HG03558 (cell line): ENCODE measurements around the gene HAVCR2.
A peak's percentile ranks its signal among the peaks of the same experiment; 100 is the strongest.
"Not testable (repeated sequence)": the region's sequence is repeated elsewhere in the genome, so short reads cannot be mapped to it uniquely, and the experiment has no call there.

ENCODE experiments used
- ATAC-seq: cut with Tn5 transposase; IDR thresholded peaks from one replicate; pipeline ENCODE4 v1.9.1; 2021; ENCODE audit warnings: moderate number of reproducible peaks; ENCODE audit not compliant: unreplicated experiment; ENCODE audit errors: extremely low read depth

The HAVCR2 gene

DNA sequence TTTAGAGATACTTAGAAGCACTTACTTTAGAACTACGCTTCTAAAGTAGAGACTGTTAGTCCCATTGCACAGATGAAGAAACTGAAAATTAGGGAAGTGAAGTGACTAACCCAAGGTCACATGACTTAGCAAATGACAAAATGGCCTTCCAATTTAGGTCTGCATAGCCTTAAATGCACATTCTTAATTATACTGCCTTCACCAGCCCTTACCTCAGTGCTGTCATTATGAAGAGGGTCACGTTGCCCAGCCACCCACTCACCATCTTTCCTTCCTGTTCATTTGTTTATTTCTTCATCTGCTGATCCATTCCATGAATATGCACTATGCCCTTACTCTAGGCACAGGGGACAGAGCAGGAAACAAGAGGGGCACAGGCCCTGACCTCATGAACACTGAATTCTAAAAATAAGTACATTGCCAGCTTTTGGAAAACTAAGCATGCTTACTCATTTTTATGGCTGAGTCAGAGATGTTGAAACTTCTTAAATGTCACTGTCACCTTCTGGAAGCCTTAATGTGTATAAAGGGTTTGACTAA is 8.6 kb downstream of the HAVCR2 start:
- ATAC-seq = peak; percentile 59

DNA sequence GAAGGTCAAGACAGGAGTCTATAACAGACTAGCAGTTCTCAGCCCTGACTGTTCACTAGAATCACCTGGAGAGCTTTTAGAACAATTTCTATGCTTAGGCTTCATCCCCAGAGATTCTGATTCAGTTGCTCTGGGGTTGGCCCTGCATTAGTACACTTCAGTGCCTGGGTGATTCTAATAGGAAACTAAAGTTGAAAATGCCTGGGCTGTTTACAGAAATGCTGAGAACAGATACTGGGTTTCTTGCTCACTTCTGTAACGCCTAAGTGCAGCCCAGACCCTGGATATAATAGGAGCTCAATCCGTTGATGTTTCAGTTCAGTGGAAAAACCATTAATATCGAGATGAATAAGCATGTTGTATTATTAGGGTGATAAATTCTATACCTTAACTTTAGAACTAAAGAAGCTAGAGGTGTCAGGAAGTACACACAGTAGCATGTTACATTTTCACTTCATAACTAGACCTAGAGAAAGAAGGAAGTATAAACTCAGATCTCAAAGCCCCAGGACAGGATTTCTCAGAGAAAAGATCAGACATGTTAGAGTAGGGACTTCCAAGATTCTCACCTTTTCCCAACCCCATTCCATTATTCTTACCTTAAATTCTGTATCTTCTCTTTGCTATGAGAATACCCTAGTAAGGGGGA is 20.4 kb downstream of the HAVCR2 start:
- ATAC-seq = no peak

DNA sequence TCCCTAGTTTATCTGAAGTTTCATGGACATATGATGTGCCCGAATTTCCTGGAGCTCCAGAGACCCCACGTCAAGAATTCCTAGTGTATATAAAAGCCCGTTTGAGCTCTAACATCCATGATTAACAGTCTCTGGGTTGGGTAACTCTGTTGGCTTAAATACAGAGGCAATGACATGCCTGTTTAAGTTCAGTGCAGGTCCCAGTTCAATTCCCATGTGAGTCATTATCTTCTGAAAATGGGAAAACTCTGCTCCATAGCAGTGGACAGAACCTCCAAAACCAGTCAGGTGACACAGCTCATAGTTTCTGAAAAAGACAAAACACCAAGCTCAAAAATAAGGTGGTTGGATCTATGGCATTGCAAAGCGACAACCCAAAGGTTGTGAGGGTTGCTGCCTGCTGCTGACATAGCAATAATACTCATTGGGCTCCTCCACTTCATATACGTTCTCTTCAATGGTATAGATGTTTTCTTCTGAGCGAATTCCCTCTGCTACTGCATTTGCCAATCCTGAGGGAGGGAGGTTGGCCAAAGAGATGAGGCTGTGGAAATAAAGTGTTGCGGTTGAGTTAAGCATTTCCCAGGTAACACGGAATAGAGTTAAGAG is 22.0 kb downstream of the HAVCR2 start:
- no peak for ATAC-seq

DNA sequence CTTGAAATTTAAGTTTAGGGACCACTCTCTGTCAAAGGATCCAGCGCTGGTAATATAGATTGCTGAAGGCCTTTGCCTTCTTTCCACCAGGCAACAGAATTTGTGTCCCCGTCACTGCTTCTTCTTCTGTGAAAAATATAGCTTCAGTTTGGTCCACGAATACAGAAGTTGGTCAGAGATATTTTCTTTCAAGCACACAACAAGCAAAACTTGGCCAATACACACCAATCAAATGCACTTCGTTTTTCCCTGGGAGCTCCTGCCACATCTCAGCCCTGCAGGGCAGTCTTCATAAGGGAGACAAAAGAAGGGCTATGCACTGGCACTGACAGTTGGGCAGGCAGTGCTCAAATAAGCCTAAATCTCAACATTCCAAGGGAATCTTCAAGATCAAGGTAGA is 22.9 kb downstream of the HAVCR2 start:
- ATAC-seq = no peak

DNA sequence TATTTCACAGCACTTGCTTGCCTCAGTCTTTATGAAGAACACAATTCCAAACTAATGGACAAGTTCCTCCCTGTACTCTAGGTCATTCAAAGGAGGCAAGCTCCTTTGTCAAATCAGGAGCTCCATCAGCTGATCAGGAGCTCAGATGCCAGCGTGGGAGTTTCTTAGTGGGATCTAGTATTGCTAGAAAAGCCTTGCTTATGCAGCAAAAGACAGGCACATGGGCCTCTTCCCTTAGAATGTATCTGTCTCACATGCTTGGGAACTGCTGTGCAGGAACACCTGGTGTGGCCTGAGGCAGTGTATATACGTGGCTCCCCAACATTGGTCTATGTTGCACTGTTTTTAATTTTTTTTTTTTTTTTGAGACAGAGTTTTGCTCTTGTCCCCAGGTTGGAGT is 28.6 kb downstream of the HAVCR2 start:
- ATAC-seq = no peak

DNA sequence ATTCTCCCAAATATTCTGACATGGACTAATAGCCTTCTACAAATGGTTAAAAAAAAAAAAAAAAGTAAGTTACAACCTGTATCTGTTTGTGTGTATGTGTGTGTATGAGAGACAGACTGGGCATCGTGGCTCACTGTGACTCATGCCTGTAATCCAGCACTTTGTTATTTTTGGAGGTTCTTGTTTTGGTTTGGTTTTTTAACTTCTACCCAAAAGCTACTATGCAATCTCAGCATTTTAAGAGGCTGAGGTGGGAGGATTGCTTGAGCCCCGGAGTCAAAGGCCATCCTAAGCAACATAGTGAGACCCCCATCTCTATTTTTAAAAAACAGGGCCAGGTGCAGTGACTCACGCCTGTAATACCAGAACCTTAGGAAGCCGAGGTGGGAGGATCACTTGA is 32.3 kb downstream of the HAVCR2 start:
- ATAC-seq = no peak

DNA sequence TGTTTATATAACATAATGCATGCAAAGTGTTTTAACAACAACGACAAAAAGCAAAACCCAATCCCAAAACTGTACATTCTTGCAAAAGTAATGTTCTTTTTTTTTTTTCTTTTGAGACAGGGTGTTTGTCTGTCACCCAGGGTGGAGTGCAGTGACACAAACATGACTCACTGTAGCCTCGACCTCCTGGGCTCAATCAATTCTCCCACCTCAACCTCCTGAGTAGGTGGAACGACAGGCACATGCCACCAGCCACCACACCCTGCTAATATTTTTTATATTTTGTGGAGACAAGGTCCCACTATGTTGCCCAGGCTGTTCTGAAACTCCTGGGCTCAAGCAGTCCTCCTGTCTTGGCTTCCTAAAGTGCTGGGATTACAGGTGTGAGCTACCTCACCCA is 36.3 kb downstream of the HAVCR2 start:
- ATAC-seq = no peak

DNA sequence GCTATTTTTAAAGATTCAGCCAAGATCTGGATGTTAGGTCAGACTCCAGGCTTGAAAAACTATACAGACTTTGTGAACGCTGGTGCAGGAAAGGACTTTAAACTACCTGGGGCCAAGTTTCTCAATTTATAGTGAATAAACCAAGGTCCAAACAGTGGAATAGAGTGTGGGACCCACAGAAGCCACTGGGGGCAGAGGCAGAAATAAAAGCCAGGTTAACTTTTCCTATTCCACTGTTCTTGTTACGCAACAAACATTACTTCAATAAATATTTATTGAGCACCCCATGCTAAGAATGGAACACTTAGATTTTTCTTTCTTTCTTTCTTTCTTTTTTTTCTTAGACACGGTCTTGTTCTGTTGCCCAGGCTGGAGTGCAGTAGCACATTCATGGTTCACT is 38.9 kb downstream of the HAVCR2 start:
- ATAC-seq = no peak

DNA sequence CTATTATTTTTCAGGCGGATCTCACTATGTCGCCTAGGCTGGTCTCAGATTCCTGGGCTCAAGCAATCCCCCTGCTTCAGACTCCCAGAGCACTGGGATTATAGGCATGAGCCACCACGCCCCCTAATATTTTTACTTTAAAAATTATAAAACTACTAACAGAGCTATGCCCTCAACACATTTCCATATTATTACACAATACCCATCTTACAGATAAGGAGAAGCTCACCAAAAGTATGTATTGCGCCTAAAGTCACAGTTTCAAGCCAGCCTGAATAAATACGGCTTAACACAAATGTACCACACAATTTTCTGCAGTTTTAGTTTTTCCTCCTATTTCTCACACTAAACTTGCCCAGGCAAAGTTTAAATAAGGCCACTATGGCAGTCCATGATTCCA is 40.1 kb downstream of the HAVCR2 start:
- ATAC-seq = no peak

DNA sequence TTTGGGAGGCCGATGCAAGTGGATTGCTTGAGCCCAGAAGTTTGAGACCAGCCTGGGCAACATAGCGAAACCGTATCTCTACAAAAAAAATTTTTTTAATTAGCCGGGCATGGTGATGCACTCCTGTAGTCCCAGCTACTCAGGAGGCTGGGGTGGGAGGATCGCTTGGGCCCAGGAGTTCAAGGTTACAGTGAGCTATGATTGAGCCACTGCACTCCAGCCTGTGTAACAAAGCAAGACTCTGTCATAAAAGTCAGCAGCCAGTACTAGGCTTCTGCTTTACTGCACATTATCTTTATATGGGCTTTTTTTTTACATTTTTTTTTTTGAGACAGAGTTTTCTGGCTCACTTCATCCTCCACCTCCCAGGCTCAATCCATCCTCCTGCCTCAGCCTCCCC is 40.5 kb downstream of the HAVCR2 start:
- no peak for ATAC-seq

DNA sequence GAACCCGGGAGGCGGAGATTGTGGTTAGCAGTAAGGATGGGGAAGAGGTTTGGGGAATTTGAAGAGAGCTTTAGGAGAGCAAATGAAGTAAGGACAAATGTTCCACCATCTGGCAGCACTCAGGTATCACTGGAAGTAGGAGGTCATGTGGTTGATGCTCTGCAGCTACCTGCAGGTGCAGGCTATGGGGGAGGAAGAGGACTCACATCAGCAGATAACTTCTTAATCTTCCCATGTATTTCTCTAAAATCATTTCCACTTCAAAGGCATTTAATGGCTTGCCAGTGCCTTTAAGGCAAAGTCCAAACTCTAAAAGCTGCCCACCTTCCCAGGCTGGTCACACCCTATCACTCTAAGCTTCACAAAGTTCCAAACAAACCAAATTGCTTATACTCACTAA is 41.8 kb downstream of the HAVCR2 start:
- no peak for ATAC-seq

DNA sequence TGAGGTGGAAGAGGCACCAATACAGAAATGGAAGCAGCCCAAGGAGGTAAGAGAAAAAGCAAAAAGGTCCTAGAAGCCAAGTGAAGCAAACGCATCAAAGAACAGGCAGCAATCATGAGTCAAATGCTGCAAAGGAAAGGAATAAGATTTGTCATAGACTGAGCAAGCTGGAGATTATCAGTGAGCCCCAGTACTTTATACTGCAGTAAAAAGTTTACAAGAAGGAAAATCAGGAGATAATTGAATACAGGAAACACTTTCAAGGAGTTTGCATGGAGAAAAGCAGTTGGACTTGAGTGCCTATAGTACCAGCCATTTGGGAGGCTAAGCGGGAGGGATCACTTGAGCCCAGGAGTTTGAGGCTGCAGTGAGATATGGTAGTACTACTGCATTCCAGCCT is 42.8 kb downstream of the HAVCR2 start:
- no peak for ATAC-seq

DNA sequence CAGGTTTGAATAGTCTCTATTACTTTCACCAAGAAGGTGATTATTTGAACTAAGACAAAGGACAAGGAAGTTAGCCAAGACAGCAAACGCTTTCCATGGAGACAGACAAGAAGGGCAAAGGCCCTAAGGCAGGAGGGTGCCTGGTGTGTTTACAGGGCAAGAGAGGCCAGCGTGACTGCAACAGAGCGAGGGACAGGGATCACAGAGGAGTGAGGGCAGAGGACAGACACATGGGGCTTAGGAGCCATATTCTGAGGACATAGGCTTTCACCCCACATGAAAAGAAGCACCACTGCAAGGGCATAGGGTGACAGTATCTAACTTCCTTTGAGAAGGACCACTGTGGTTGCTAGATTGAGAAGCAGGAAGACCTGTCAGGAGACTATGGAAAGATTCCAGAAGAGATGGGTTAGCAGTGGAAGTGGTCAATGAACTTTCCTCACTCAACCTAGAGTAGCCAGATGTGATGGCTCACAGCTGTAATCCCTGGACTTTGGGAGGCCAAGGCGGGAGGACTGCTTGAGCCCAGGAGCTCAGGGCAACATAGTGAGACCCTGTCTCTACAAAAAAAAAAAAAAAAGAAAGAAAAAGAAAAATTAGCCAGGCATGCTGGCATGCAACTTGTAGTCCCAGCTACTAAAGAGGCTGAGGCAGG is 44.9 kb downstream of the HAVCR2 start:
- ATAC-seq = no peak

DNA sequence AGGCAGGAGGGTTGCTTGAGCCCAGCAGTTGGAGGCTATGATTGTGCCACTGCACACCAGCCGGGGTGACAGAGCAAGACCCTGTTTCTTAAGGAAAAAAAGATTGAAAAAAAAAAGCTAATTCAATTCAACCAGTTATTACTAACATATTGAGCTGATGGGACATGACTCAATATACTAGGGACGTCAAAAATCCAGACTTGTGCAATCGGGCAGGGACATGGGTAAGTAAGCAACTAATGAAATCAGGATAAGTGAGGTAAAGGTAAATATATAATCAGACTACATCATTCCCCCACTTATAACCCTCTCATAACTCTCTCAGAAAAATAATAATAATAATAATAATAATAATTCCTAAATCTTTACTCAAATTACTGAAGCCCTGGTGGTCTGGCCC is 49.0 kb downstream of the HAVCR2 start:
- no peak for ATAC-seq

DNA sequence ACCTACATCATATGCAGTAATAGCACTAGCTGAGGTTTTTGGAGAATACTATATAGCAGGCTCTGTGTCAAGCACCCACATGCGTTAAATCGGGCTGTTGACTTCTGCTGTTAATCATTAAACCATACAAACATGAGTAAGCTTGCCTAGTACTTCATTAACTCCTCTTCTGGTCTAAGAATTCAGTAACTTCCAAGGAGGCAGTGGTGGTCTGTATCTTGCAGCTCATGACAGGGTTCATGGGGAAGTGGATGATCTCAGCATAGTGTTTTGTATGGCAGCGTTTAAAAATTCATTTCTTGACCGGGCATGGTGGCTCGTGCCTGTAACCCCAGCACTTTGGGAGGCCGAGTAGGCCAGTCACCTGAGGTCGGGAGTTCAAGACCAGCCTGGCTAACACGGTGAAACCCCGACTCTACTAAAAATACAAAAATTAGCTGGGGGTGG is 49.7 kb downstream of the HAVCR2 start, which contains the start of gene HAVCR1:
TSS of gene HAVCR1 (minus strand) at position 24 of the 447 bp plus-strand sequence. CDS start 1,173 bp downstream, outside the sequence.
- no peak for ATAC-seq

DNA sequence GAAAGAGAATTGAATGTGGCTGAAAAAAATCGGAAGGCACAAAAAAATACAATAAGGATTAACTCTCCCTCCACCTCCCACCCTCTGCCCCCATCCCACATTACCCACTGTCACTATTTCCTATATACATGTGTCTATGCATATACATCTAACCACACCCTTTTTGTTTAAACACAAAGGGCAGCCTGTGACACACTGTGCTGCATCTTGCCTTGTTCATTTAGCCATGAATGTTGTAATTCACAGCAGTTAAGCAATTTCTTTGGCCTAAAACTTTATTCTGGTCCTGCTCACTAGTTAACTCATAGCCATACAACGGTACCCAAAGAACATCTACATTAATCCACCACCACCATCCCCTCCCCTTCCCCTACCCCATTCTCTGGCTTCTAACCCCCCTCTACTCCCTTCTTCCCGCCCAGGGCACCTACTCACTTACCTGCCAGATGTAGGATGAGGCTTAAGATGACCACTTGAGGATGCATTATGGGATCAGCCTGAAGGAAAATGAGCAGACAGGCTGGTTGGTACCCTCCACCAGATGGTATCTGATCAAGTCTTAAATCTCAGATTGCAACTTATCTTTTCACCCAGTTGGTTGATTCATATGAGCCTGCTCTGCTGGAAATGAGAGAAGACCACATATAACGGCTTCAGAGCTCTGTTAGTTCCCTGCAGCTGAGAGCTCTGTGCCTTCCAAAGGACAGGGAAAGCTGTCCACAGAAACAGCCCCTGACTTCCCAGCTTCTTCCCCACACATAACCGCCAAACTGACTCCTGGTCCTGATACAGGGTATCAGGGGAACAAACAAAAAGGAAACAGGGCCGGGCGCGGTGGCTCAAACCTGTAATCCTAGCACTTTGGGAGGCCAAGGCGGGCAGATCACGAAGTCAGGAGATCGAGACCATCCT is 51.1 kb downstream of the HAVCR2 start:
- no peak for ATAC-seq

DNA sequence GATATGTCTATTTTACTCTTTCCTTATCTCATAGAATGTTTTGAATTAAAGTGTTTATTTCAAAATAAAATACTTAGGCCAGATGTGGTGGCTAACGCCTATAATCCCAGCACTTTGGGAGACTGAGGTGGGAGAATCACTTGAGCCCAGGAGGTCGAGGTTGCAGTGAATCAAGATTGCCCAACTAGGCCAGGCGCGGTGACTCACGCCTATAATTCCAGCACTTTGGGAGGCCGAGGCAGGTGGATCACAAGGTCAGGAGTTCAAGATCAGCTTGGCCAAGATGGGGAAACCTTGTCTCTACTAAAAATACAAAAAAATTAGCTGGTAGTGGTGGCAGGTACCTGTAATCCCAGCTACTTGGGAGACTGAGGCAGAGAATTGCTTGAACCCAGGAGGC is 52.0 kb downstream of the HAVCR2 start:
- not testable (repeated sequence) for ATAC-seq

DNA sequence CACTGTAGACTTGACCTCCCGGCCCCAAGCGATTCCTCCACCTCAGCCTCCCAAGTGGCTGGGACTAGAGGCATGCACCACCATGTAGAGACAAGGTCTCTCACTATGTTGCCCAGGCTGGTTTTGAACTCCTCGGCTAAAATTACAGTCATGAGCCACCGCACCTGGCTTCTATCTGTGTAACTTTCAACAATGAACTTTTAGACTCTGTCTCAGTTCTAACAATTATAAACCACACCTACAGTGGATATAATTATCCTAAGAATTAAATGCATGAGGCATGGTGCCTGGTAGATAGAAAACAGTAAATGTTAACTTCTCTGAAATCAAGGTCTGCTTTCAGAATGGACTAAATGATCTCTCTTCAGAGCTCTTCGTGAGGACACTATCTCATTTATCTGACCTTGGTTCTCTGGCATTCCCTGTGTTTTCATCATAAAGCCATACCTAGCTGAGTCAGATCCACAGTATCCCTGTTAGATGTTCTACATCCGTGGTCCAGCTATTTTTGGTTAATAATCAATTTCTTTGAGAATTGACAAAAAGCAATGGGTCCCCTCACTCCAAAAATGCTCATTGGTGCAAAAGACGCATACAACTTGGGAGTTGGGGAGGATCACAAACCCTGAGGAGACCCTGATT is 57.1 kb downstream of the HAVCR2 start:
- no peak for ATAC-seq

DNA sequence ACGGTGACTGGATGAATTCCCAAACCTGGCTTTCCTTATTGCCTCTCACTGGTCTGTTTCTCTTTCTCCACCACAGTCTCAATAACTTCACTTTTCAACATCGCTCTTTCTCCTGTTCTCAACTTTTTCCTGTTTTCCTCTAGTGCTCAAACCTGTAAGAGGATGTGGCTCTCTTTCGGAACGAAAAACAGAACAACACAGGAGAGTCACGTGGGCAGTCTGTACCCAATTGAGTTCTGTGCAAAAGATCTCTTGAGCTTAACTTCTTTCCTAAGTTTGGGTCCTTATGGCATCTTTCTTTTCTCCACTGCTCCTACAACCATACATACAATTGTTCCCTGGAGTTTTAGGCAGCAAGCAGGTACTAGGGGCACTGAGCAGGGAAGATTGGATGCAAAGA is 58.8 kb downstream of the HAVCR2 start:
- ATAC-seq = no peak

DNA sequence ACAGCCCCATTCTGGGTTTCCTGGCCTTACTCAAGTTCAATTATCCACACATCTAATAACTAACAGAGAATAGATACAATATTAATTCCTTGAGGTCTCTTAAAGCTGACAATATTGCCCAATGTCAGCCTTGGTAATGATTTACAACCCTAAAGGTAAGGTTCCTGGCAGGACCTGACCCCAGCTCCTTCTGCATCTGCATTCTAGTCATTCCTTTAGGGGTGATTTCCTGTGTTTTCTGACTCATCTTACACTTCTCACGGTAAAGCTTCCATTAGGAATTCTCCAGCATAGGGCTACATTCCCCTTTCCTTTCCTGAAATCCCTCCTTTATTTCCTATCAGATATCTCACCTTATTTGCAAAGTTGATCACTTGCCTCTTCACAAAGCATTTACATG is 59.2 kb downstream of the HAVCR2 start:
- no peak for ATAC-seq
